22Rv1 (cell line): Measurements from ENCODE around the gene CIB4.

ENCODE experiments used
- H3K27ac ChIP-seq: fragments of 450-650 bp; 2 replicates; pipeline ENCODE4 v1.5.1; 2017
- CTCF ChIP-seq: fragments of 450-650 bp; IDR thresholded peaks from 2 replicates; pipeline ENCODE4 v1.5.1; 2017; ENCODE audit warnings: mild to moderate bottlenecking
- ZFX ChIP-seq: fragments of 450-650 bp; IDR thresholded peaks from 2 replicates; pipeline ENCODE4 v1.6.1; 2017; ENCODE audit warnings: antibody characterized with exemption, borderline replicate concordance

CIB4 gene

DNA sequence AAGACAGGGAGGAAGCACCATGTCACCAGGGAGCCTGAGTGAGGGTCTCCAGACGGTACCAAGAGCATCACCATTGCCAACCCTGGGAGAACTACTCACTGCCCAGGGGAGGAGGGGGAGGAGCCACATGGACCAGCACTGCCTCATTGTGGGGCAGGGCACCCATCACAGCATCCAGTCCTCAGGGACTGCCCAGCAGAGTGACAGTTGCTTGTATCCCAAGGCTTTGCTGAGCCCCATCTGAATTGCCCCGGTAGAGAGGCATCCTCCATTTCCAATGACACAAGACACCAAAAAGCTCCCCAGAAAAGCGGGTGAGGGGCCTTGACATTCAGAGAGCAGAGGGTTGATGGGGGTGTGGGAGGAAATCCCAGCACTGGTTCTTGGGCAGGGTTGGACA lies 6.8 kb upstream of the CIB4 start:
- TF ChIP-seq CTCF (no peak), ZFX (no peak)
- no peak overlapping the region for H3K27ac ChIP-seq

GRCh38 chr2:26646986-26647672 lies 6.0 kb upstream of the CIB4 start:
- no peak overlapping the region for H3K27ac ChIP-seq

GRCh38 chr2:26645762-26646161 lies 4.6 kb upstream of the CIB4 start:
- TF ChIP-seq CTCF (no peak), ZFX (no peak)
- no peak overlapping the region for H3K27ac ChIP-seq

More at GRCh38 chr2:26646986-26647672, 6.0 kb upstream of the CIB4 start:
- TF ChIP-seq CTCF (no peak), ZFX (no peak)

- TF ChIP-seq ZFX, result no peak
- no peak for TF ChIP-seq CTCF
- no peak overlapping the region for H3K27ac ChIP-seq
Measured at GRCh38 chr2:26644188-26644835, 3.1 kb upstream of the CIB4 start.

DNA sequence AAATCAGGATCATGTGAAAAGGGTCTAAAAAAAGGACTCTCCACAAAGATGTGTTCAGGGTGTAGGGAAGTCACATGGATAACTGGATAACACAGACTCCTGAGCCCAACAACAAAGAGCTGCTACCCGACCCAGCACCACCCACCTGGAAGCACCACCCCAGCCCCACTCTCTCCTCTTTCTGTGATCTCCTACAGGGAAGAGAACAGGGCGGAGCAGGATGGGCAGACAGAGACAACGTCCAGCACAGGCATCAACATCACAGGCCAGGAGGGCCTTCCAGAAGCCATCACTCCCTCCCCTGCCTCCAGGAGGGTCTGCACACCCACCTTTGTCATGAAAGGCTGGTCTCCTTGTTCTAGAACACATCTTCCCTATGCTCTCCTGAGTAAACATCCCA lies 1.3 kb upstream of the CIB4 start:
- no peak overlapping the region for H3K27ac ChIP-seq
- TF ChIP-seq ZFX (no peak), CTCF (no peak)

DNA sequence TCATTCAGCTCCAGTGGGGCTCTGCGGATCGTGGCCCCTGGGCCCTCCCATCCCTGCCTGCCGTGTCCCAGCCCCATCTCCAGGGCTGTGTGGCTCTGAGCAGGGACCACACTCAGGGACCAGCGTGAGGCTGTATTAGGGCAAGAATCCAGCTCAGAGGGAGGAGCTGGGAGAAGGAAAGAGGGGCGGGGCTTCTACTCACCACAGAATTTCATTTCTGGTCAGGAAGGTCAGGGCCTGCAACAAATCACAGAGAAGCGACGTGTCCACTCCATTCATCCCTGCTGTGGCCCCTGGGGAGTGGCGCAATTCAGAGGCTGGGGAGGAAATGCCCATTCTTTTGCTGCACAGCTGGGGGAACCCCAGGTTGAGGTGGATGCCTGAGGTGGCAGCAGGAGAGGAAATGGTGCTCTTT lies 828 bp downstream of the CIB4 start:
- TF ChIP-seq CTCF (no peak), ZFX (no peak)

GRCh38 chr2:26639685-26640243 lies 1.4 kb downstream of the CIB4 start:
- no peak overlapping the region for H3K27ac ChIP-seq
- no peak for TF ChIP-seq ZFX
- TF ChIP-seq CTCF, result no peak

More for the DNA sequence above, 828 bp downstream of the CIB4 start:
- H3K27ac ChIP-seq, result no peak overlapping the region
